BLaER1 treated with 17β-estradiol and CSF1 and Interleukin-3, amounts not matched to agents 10 nM and 100 nM (cell line): ENCODE results near the gene SLC25A11.
"Not testable (repeated sequence)": the region's sequence is repeated elsewhere in the genome, so short reads cannot be mapped to it uniquely, and the experiment has no call there.

Source experiments
- H3K27ac ChIP-seq, 11 experiments: shearing (Covaris generic); formaldehyde crosslinking; 2 replicates each; pipeline ENCODE4 v1.8.1; 2022
- H3K27me3 ChIP-seq, 11 experiments: shearing (Covaris generic); formaldehyde crosslinking; 2 replicates each; pipeline ENCODE4 v1.8.1; 2022
- H3K36me3 ChIP-seq, 11 experiments: shearing (Covaris generic); formaldehyde crosslinking; 2 replicates each; pipeline ENCODE4 v1.8.1; 2022
- H3K4me1 ChIP-seq, 10 experiments: shearing (Covaris generic); formaldehyde crosslinking; 2 replicates each; pipeline ENCODE4 v1.8.1; 2022
- H3K4me2 ChIP-seq, 11 experiments: shearing (Covaris generic); formaldehyde crosslinking; 2 replicates each; pipeline ENCODE4 v1.8.1; 2022
- H3K4me3 ChIP-seq, 10 experiments: shearing (Covaris generic); formaldehyde crosslinking; 2 replicates each; pipeline ENCODE4 v1.8.1; 2022
- H3K9ac ChIP-seq, 11 experiments: shearing (Covaris generic); formaldehyde crosslinking; 2 replicates each; pipeline ENCODE4 v1.8.1; 2022
- H3K9me3 ChIP-seq, 11 experiments: shearing (Covaris generic); formaldehyde crosslinking; replicated peaks in 1 of 11; 2 replicates each; pipeline ENCODE4 v1.8.1; 2022
- H4K20me1 ChIP-seq, 11 experiments: shearing (Covaris generic); formaldehyde crosslinking; 2 replicates each; pipeline ENCODE4 v1.8.1; 2022
- Cebpa-rat ChIP-seq, 11 experiments: shearing (Covaris generic); IDR thresholded peaks; 2 replicates each; pipeline ENCODE4 v1.8.1; 2022

SLC25A11 gene

GRCh38 chr17:4936436-4936835 lies 3.4 kb downstream of the SLC25A11 start:
- H3K4me3 ChIP-seq: no peak overlapping the region
- H3K9me3 ChIP-seq: no peaks in the 10 kb centered on the region
- no peaks in the 10 kb centered on the region for H3K27me3 ChIP-seq
- TF ChIP-seq Cebpa-rat (IDR thresholded peaks at IDR 0.05): no peak
- H3K4me2 ChIP-seq: peak overlapping the region in 1 of 11 experiments; percentile 97; a peak in 1 of 22 replicates
- peaks cover 0 to 52% (median 13%) of the 10 kb centered on the region in 11 experiments; a peak in 14 of 22 replicates for H4K20me1 ChIP-seq
- H3K4me1 ChIP-seq: peaks cover 43 to 80% (median 67%) of the 10 kb centered on the region in 10 experiments
- no peak overlapping the region for H3K27ac ChIP-seq
- H3K36me3 ChIP-seq: peaks cover 28 to 40% (median 36%) of the 10 kb centered on the region in 11 experiments
- peak overlapping the region in 9 of 11 experiments; percentile 29 to 100 (median 99); a peak in 9 of 22 replicates for H3K9ac ChIP-seq

- H3K4me1 ChIP-seq: peaks cover 40 to 75% (median 64%) of the 10 kb centered on the region in 10 experiments
- H3K9me3 ChIP-seq: no peaks in the 10 kb centered on the region
- H3K4me3 ChIP-seq: no peak overlapping the region
- H3K9ac ChIP-seq: peak overlapping the region in 1 of 11 experiments; percentile 15; a peak in 2 of 22 replicates
- peaks cover 28 to 47% (median 36%) of the 10 kb centered on the region in 11 experiments for H3K36me3 ChIP-seq
- no peaks in the 10 kb centered on the region for H3K27me3 ChIP-seq
- H4K20me1 ChIP-seq: peaks cover 0 to 44% (median 13%) of the 10 kb centered on the region in 11 experiments; a peak in 12 of 22 replicates
- no peak overlapping the region for H3K27ac ChIP-seq
- no peak overlapping the region for H3K4me2 ChIP-seq
- TF ChIP-seq Cebpa-rat (IDR thresholded peaks at IDR 0.05): no peak
These were observed 4.2 kb downstream of the SLC25A11 start for GRCh38 chr17:4935650-4936049.

- Histone ChIP-seq H3K9ac (peak overlapping the region; percentile 16 to 70 (median 48); a peak in 14 of 22 replicates), H3K36me3 (peaks cover 28 to 56% (median 41%) of the 10 kb centered on the region in 11 experiments), H3K4me2 (peak overlapping the region; percentile 70 to 91 (median 82)), H3K4me3 (no peak overlapping the region), H3K9me3 (no peaks in the 10 kb centered on the region), H3K4me1 (peaks cover 40 to 75% (median 65%) of the 10 kb centered on the region in 10 experiments), H3K27ac (peak overlapping the region in 9 of 11 experiments; percentile 2 to 50 (median 36); a peak in 11 of 22 replicates), H3K27me3 (no peaks in the 10 kb centered on the region), H4K20me1 (peaks cover 0 to 43% (median 13%) of the 10 kb centered on the region in 11 experiments; a peak in 12 of 22 replicates)
- no peak for TF ChIP-seq Cebpa-rat (IDR thresholded peaks at IDR 0.05)
These were observed 5.5 kb downstream of the SLC25A11 start for GRCh38 chr17:4934173-4934979.

GRCh38 chr17:4933646-4934045 lies 6.2 kb downstream of the SLC25A11 start:
- H3K36me3 ChIP-seq: peaks cover 28 to 61% (median 42%) of the 10 kb centered on the region in 11 experiments
- TF ChIP-seq Cebpa-rat (IDR thresholded peaks at IDR 0.05): no peak
- peaks cover 34 to 70% (median 59%) of the 10 kb centered on the region in 10 experiments for H3K4me1 ChIP-seq
- peaks cover 0 to 40% (median 10%) of the 10 kb centered on the region in 11 experiments; a peak in 12 of 22 replicates for H4K20me1 ChIP-seq
- peak overlapping the region in 6 of 11 experiments; percentile 2 to 50 (median 38); a peak in 6 of 22 replicates for H3K27ac ChIP-seq
- H3K4me3 ChIP-seq: no peak overlapping the region
- H3K9ac ChIP-seq: peak overlapping the region in 7 of 11 experiments; percentile 16 to 70 (median 53); a peak in 9 of 22 replicates
- peak overlapping the region; percentile 70 to 91 (median 82); a peak in 21 of 22 replicates for H3K4me2 ChIP-seq
- H3K27me3 ChIP-seq: no peaks in the 10 kb centered on the region
- H3K9me3 ChIP-seq: no peaks in the 10 kb centered on the region

GRCh38 chr17:4932756-4933155 lies 7.1 kb downstream of the SLC25A11 start:
- Histone ChIP-seq H3K4me1 (peaks cover 25 to 63% (median 50%) of the 10 kb centered on the region in 10 experiments), H3K4me2 (peak overlapping the region in 6 of 11 experiments; percentile 3 to 51 (median 22); a peak in 6 of 22 replicates), H4K20me1 (peaks cover 0 to 31% (median 5%) of the 10 kb centered on the region in 11 experiments; a peak in 8 of 22 replicates), H3K9ac (no peak overlapping the region), H3K9me3 (no peaks in the 10 kb centered on the region), H3K27me3 (no peaks in the 10 kb centered on the region), H3K27ac (no peak overlapping the region), H3K36me3 (peaks cover 22 to 54% (median 34%) of the 10 kb centered on the region in 11 experiments), H3K4me3 (no peak overlapping the region)
- no peak for TF ChIP-seq Cebpa-rat (IDR thresholded peaks at IDR 0.05)

GRCh38 chr17:4931963-4932362 lies 7.9 kb downstream of the SLC25A11 start, which contains the start of gene GP1BA:
TSS of gene GP1BA (plus strand) at chr17:4932277. CDS start at chr17:4932605, 328 bp downstream.
- no peaks in the 10 kb centered on the region for H3K9me3 ChIP-seq
- H3K4me1 ChIP-seq: peaks cover 21 to 63% (median 42%) of the 10 kb centered on the region in 10 experiments
- peak within 1 kb of the TSS; percentile 31 to 70 (median 51); a peak in 21 of 22 replicates for H3K4me2 ChIP-seq
- peak within 1 kb of the TSS in 1 of 11 experiments; percentile 13; a peak in 1 of 22 replicates for H3K9ac ChIP-seq
- peaks cover 14 to 46% (median 26%) of the 10 kb centered on the region in 11 experiments for H3K36me3 ChIP-seq
- peak within 1 kb of the TSS in 1 of 11 experiments; percentile 44; a peak in 1 of 22 replicates for H3K27ac ChIP-seq
- TF ChIP-seq Cebpa-rat (IDR thresholded peaks at IDR 0.05): no peak
- no peak within 1 kb of the TSS for H3K4me3 ChIP-seq
- H4K20me1 ChIP-seq: peaks cover 0 to 26% (median 5%) of the 10 kb centered on the region in 11 experiments; a peak in 8 of 22 replicates
- no peaks in the 10 kb centered on the region for H3K27me3 ChIP-seq

- H3K9ac ChIP-seq: no peak overlapping the region
- no peak overlapping the region for H3K27ac ChIP-seq
- H3K36me3 ChIP-seq: peaks cover 0 to 26% (median 9%) of the 10 kb centered on the region in 11 experiments; a peak in 15 of 22 replicates
- TF ChIP-seq Cebpa-rat (IDR thresholded peaks at IDR 0.05): no peak
- peaks cover 0 to 5% (median 0%) of the 10 kb centered on the region in 11 experiments; a peak in 2 of 22 replicates for H4K20me1 ChIP-seq
- H3K9me3 ChIP-seq: no peaks in the 10 kb centered on the region
- no peak overlapping the region for H3K4me3 ChIP-seq
- no peak overlapping the region for H3K4me2 ChIP-seq
- no peaks in the 10 kb centered on the region for H3K27me3 ChIP-seq
- H3K4me1 ChIP-seq: peaks cover 11 to 50% (median 23%) of the 10 kb centered on the region in 10 experiments
These were observed 11.0 kb downstream of the SLC25A11 start for GRCh38 chr17:4928881-4929280.

- H3K4me2 ChIP-seq: peak overlapping the region in 3 of 11 experiments; percentile 26 to 68 (median 64); a peak in 6 of 22 replicates
- peak overlapping the region in 1 of 11 experiments; percentile 1; a peak in 1 of 22 replicates for H3K9ac ChIP-seq
- not testable (repeated sequence) for H3K27me3 ChIP-seq, H3K9me3 ChIP-seq, H4K20me1 ChIP-seq, H3K4me3 ChIP-seq
- peaks cover 4 to 32% (median 5%) of the 10 kb centered on the region in 10 experiments for H3K4me1 ChIP-seq
- peaks cover 0 to 26% (median 9%) of the 10 kb centered on the region in 11 experiments; a peak in 15 of 22 replicates for H3K36me3 ChIP-seq
- H3K27ac ChIP-seq: 0 out of 22 replicates have a peak overlapping the region, but pooled peaks of 1 of the 11 experiments have one; percentile 10
These were observed 13.1 kb downstream of the SLC25A11 start for GRCh38 chr17:4926577-4927335.
